Measurements from ENCODE around the gene TIMP2.
"Not testable (repeated sequence)": the region's sequence is repeated elsewhere in the genome, so short reads cannot be mapped to it uniquely, and the experiment has no call there.

Gene TIMP2

GRCh38 chr17:78885956-78886355, 39.2 kb downstream of the TIMP2 start:
- DNase-seq = no peak

GRCh38 chr17:78884876-78885667, 40.1 kb downstream of the TIMP2 start:
- DNase-seq = no peak

- DNase-seq = no peak
These were observed 40.9 kb downstream of the TIMP2 start for GRCh38 chr17:78884148-78884825.

GRCh38 chr17:78883533-78884131, 41.6 kb downstream of the TIMP2 start:
- no peak for DNase-seq

- no peak for DNase-seq
These were observed 42.1 kb downstream of the TIMP2 start for GRCh38 chr17:78883089-78883532.

- no peak for DNase-seq
These were observed 42.6 kb downstream of the TIMP2 start for GRCh38 chr17:78882540-78883088.

GRCh38 chr17:78879635-78880186, 45.5 kb downstream of the TIMP2 start:
- DNase-seq = no peak

GRCh38 chr17:78878871-78879527, 46.2 kb downstream of the TIMP2 start:
- DNase-seq = no peak

- DNase-seq = no peak
These were observed 46.9 kb downstream of the TIMP2 start for GRCh38 chr17:78878261-78878660.

GRCh38 chr17:78876954-78877517, 48.2 kb downstream of the TIMP2 start:
- not testable (repeated sequence) for DNase-seq

- DNase-seq = no peak
These were observed 49.0 kb downstream of the TIMP2 start for GRCh38 chr17:78876094-78876597.

GRCh38 chr17:78875363-78876093, 49.7 kb downstream of the TIMP2 start:
- no peak for DNase-seq

- no peak for DNase-seq
These were observed 51.5 kb downstream of the TIMP2 start for GRCh38 chr17:78873519-78874340.

GRCh38 chr17:78872486-78872885, 52.7 kb downstream of the TIMP2 start:
- no peak for DNase-seq

- DNase-seq = no peak
These were observed 54.6 kb downstream of the TIMP2 start for GRCh38 chr17:78870621-78871020.

- no peak for DNase-seq
These were observed 56.8 kb downstream of the TIMP2 start for GRCh38 chr17:78868391-78868790.

GRCh38 chr17:78867046-78867445, 58.1 kb downstream of the TIMP2 start:
- DNase-seq = not testable (repeated sequence)

GRCh38 chr17:78865682-78866390, 59.4 kb downstream of the TIMP2 start:
- peak; percentile 49 for DNase-seq

GRCh38 chr17:78864117-78864516, 61.1 kb downstream of the TIMP2 start:
- no peak for DNase-seq

All from effector CD4-positive, alpha-beta T cell (primary cell).